Astrocyte (in vitro differentiated cells and primary cell): Measurements from ENCODE around the gene SEMA3F. TPM values are rescaled to one million over a fixed set of nuclear protein-coding genes. Genes with fewer than 3 reads are reported as not detected.
A peak's percentile ranks its signal among the peaks of the same experiment; 100 is the strongest.

Source experiments
- DNase-seq: peaks from one replicate; pipeline ENCODE4 v3.0.0-alpha.2; 2010; ENCODE audit warnings: low read depth
- FAIRE-seq: peaks from 2 replicates; lab custom pipeline; 2011; peaks lifted over from hg19 to GRCh38; lab: Jason Lieb, UNC
- H2AFZ ChIP-seq: 2 replicates; pipeline ENCODE4 v1.6.0; 2012; ENCODE audit warnings: low read depth, low read length, inconsistent platforms
- H3K27ac ChIP-seq: 2 replicates; pipeline ENCODE4 v1.5.1; 2011; ENCODE audit warnings: low read depth, low read length, inconsistent platforms
- H3K27me3 ChIP-seq: 2 replicates; pipeline ENCODE4 v1.6.0; 2011; ENCODE audit warnings: low read length, inconsistent platforms; ENCODE audit not compliant: insufficient read depth
- H3K36me3 ChIP-seq: 2 replicates; pipeline ENCODE4 v1.5.1; 2011; ENCODE audit warnings: low read length, inconsistent platforms; ENCODE audit not compliant: insufficient read depth
- H3K4me1 ChIP-seq: 2 replicates; pipeline ENCODE4 v1.5.1; 2011; ENCODE audit warnings: low read length, inconsistent platforms; ENCODE audit not compliant: insufficient read depth
- H3K4me2 ChIP-seq: 2 replicates; pipeline ENCODE4 v1.6.0; 2012; ENCODE audit warnings: low read length, inconsistent platforms
- H3K4me3 ChIP-seq: 2 replicates; pipeline ENCODE4 v1.5.1; 2011; ENCODE audit warnings: low read depth, mild to moderate bottlenecking, low read length, inconsistent platforms; ENCODE audit not compliant: insufficient read depth
- H3K79me2 ChIP-seq: 2 replicates; pipeline ENCODE4 v1.6.0; 2012; ENCODE audit warnings: mild to moderate bottlenecking, low read length, inconsistent platforms; ENCODE audit not compliant: insufficient read depth
- H3K9ac ChIP-seq: 2 replicates; pipeline ENCODE4 v1.6.0; 2012; ENCODE audit warnings: mild to moderate bottlenecking, low read length, inconsistent platforms
- H3K9me3 ChIP-seq: 2 replicates; pipeline ENCODE4 v1.5.1; 2012; ENCODE audit warnings: low read depth, mild to moderate bottlenecking, low read length, inconsistent platforms; ENCODE audit not compliant: insufficient read depth
- H4K20me1 ChIP-seq: 2 replicates; pipeline ENCODE4 v1.6.0; 2012; ENCODE audit warnings: low read length, inconsistent platforms; ENCODE audit not compliant: insufficient read depth
- H3K27ac Mint-ChIP-seq: one replicate; pipeline ENCODE4 v1.8.0; 2021; ENCODE audit warnings: mild to moderate bottlenecking, mixed read lengths; ENCODE audit not compliant: unreplicated experiment
- H3K27me3 Mint-ChIP-seq: one replicate; pipeline ENCODE4 v1.8.0; 2021; ENCODE audit warnings: low read depth, mixed read lengths; ENCODE audit not compliant: unreplicated experiment
- H3K36me3 Mint-ChIP-seq: one replicate; pipeline ENCODE4 v1.8.0; 2021; ENCODE audit warnings: low read depth, mixed read lengths; ENCODE audit not compliant: unreplicated experiment
- H3K4me1 Mint-ChIP-seq: one replicate; pipeline ENCODE4 v1.8.0; 2021; ENCODE audit warnings: low read depth, mixed read lengths; ENCODE audit not compliant: unreplicated experiment
- H3K4me3 Mint-ChIP-seq: one replicate; pipeline ENCODE4 v1.8.0; 2021; ENCODE audit warnings: mild to moderate bottlenecking, moderate library complexity, mixed read lengths; ENCODE audit not compliant: unreplicated experiment
- H3K9me3 Mint-ChIP-seq: one replicate; pipeline ENCODE4 v1.8.0; 2021; ENCODE audit warnings: mild to moderate bottlenecking, mixed read lengths; ENCODE audit not compliant: unreplicated experiment
- CTCF ChIP-seq: IDR thresholded peaks from 2 replicates; pipeline ENCODE4 v1.5.1; 2011; ENCODE audit warnings: low read depth, mild to moderate bottlenecking, inconsistent platforms, low read length, moderate library complexity; ENCODE audit not compliant: insufficient read depth
- EZH2 ChIP-seq: IDR thresholded peaks from 2 replicates; pipeline ENCODE4 v1.6.1; 2012; ENCODE audit warnings: mild to moderate bottlenecking, low read length, inconsistent platforms; ENCODE audit not compliant: insufficient read depth
- microRNA-seq: library from miRNA; unstranded; fragments of <30 nt; microRNA quantifications from one replicate; pipeline ENCODE4 v1.2.0, GENCODE V29; 2020
- total RNA-seq: library from RNA; stranded (reverse); gene quantifications from 2 replicates; pipeline ENCODE4 v1.2.1, GENCODE V29; 2021

SEMA3F gene
- total RNA-seq, 1 donor from 2014 or later: 6.6 TPM

GRCh38 chr3:50238549-50239026 is 83.5 kb downstream of the SEMA3F start:
- no peak for DNase-seq
- H3K27ac ChIP-seq: peak overlapping the region; percentile 39
- peak overlapping the region; percentile 92 for H3K4me3 ChIP-seq
- H3K36me3 ChIP-seq: peaks cover 3% of the 10 kb centered on the region
- H3K9me3 Mint-ChIP-seq: no peaks in the 10 kb centered on the region
- H2AFZ ChIP-seq: peak overlapping the region; percentile 42
- no peaks in the 10 kb centered on the region for H3K27me3 ChIP-seq
- no peaks in the 10 kb centered on the region for H3K9me3 ChIP-seq
- peaks cover 31% of the 10 kb centered on the region for H3K4me1 Mint-ChIP-seq
- peaks cover 5% of the 10 kb centered on the region for H3K36me3 Mint-ChIP-seq
- peaks cover 76% of the 10 kb centered on the region for H3K79me2 ChIP-seq
- H3K4me1 ChIP-seq: peaks cover 46% of the 10 kb centered on the region
- peaks cover 70% of the 10 kb centered on the region for H4K20me1 ChIP-seq
- FAIRE-seq: no peak
- H3K4me3 Mint-ChIP-seq: peak overlapping the region; percentile 100
- no peaks in the 10 kb centered on the region for H3K27me3 Mint-ChIP-seq
- peak overlapping the region; percentile 95 for H3K9ac ChIP-seq
- H3K27ac Mint-ChIP-seq: peak overlapping the region; percentile 62
- H3K4me2 ChIP-seq: peak overlapping the region; percentile 97
- TF ChIP-seq EZH2: no peak
- TF ChIP-seq CTCF: no peak

Small RNA genes lying within 50 kb of the gene (microRNA-seq; reads per million reads assigned to microRNA genes)
- gene MIR566: not detected
- not detected for gene MIR5787

Other genes with a start within 250 kb of the SEMA3F start
- 12.4 and 15.2 TPM in 2 replicates for gene MON1A, start 225.5 kb upstream of the SEMA3F start, total RNA-seq
- gene RBM6, start 215.2 kb upstream of the SEMA3F start, total RNA-seq: 49.0 and 53.9 TPM in 2 replicates
- 124 and 127 TPM in 2 replicates for gene RBM5, start 66.4 kb upstream of the SEMA3F start, total RNA-seq
- not detected in 2 replicates for gene GNAT1, start 36.3 kb downstream of the SEMA3F start, total RNA-seq
- gene SLC38A3, start 49.9 kb downstream of the SEMA3F start, total RNA-seq: 0.68 and 1.9 TPM in 2 replicates
- 380 and 381 TPM in 2 replicates for gene GNAI2, start 80.9 kb downstream of the SEMA3F start, total RNA-seq
- 4.9 and 5.9 TPM in 2 replicates for gene SEMA3B, start 113.8 kb downstream of the SEMA3F start, total RNA-seq
- gene LSMEM2, start 123.8 kb downstream of the SEMA3F start, total RNA-seq: 0.30 TPM in 1 of 2 replicates, not detected in the other
- 59.2 and 66.8 TPM in 2 replicates for gene IFRD2, start 137.1 kb downstream of the SEMA3F start, total RNA-seq
- gene HYAL3, start 144.1 kb downstream of the SEMA3F start, total RNA-seq: 6.3 and 6.9 TPM in 2 replicates
- 6.3 and 7.0 TPM in 2 replicates for gene NAA80, start 144.1 kb downstream of the SEMA3F start, total RNA-seq
- gene HYAL1, start 148.2 kb downstream of the SEMA3F start, total RNA-seq: 0.27 and 0.46 TPM in 2 replicates
- gene HYAL2, start 167.4 kb downstream of the SEMA3F start, total RNA-seq: 42.9 and 45.8 TPM in 2 replicates
- gene TUSC2, start 172.9 kb downstream of the SEMA3F start, total RNA-seq: 39.5 and 41.4 TPM in 2 replicates
- 19.5 and 26.5 TPM in 2 replicates for gene RASSF1, start 185.5 kb downstream of the SEMA3F start, total RNA-seq
- 0.39 and 0.55 TPM in 2 replicates for gene ZMYND10, start 190.4 kb downstream of the SEMA3F start, total RNA-seq
- 15.7 and 20.3 TPM in 2 replicates for gene NPRL2, start 195.5 kb downstream of the SEMA3F start, total RNA-seq
- gene CYB561D2, start 195.5 kb downstream of the SEMA3F start, total RNA-seq: 18.9 and 19.4 TPM in 2 replicates
- 48.7 and 49.8 TPM in 2 replicates for gene TMEM115, start 204.2 kb downstream of the SEMA3F start, total RNA-seq